Activated CD4-positive, alpha-beta T cell treated with anti-CD3 and anti-CD28 coated beads for 48 hours (primary cell): Measurements from ENCODE around the gene MN1.

Experiments
- DNase-seq: peaks from one replicate; pipeline ENCODE4 v3.0.0-alpha.2; 2020

Gene MN1

DNA sequence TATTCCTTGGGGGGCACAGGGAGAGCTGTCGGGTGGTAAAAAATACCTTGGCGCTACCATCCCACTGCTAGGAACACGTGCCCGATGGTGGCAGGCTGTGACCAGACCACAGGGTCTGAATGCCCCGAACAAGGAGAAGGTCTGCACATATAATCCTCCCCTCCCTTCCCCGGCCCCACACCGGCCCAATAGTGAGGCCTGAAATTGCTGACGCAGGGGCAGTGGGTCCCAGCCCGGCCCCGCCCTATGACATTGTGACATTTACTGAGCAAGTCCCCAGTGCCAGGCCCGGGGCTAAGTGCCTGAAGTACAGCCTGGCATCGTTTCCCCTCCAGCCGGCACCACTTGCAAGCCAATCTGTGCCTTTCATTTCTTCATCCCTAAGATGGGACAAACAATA lies 19.5 kb downstream of the MN1 start:
- DNase-seq = no peak

DNA sequence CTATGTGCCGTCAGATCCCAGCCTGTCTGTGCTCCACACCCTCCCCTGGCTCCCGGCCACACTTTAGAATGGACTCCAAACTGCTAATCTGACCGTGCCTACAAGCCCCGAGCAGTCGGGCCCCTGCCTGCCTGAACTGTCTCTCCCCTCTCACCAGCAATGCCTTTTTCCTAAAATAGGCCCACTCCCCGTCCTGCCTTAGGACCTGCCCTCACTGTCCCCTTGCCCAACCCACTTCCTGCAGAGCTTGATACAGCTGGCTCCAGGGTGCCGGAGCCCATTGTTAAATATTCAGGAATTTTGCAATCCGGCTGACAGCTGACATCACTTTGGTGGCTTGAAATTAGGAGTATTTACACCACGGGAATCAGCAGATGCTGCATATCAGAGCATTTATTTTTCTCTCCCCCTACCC lies 21.4 kb downstream of the MN1 start:
- DNase-seq = no peak

DNA sequence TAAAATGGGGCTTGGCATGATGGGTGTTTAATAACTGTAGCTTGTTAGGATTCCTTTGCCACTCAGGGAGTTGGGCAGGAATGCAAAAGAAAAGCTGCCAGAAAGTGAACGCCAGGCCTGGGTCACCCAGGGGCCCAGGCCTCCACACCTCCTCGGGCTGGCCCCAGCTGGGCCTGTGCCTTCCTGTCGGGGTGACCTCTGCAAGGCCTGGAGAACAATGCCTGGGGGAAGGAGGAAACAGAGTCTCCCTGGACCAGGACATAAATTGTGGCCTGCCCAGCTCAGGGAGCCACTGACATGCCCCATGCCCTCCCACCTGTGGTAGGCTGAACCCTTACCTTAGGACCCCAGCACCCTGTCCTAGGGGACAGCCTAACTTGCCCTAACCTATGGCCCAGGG lies 21.9 kb downstream of the MN1 start:
- DNase-seq = no peak

DNA sequence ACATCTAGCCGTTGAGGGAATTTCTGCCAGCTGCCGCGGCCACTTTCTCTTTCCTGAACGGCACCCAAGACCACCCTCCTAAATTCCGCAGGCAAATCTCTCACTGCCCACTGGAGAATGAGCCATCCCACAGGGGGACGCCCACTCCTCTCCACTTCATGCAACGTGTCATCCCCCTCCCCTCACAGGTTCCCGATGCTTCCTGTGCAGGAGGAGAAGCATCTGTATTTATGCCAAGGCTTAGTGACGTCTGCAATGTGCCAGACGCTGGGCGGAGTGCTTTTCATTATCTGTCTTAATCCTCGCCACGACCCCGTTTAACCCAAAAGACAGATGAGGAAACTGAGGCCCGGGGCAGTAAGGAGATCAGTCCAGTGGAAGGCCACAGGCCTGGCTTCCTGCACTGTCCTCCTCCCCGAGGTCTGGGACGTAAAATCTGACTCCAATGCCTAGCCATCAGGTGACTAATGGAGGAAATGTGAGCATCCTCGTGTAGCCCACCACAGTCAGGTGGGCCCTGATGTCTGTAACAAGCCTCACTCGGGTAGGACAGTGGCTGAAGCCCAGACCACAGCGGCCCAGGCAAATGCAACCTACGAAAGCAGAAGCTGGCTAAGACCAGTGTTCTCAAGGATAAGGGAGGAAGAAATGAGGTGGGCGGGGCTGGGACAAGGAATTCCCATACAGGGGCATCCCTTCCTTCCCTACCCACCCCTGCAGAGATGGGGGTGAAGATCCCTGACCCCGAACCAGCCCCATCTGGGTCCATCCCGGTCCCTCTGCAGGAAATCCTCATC lies 23.1 kb downstream of the MN1 start:
- DNase-seq = no peak

DNA sequence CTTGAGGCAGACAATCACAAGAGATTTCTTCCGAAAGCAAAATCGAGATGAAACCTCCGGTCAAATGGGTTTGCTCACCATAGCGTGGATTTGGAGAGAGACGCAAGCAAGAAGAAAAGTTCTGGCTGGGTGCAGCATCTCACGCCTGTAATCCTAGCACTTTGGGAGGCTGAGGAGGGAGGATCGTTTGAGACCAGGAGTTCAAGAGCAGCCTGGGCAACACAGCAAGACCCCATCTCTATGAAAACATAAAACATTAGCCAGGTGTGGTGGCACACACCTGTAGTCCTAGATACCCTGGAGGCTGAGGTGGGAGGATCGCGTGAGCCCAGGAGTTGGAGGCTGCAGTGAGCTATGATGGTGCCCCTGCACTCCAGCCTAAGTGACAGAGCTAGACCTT lies 24.4 kb downstream of the MN1 start:
- no peak for DNase-seq

DNA sequence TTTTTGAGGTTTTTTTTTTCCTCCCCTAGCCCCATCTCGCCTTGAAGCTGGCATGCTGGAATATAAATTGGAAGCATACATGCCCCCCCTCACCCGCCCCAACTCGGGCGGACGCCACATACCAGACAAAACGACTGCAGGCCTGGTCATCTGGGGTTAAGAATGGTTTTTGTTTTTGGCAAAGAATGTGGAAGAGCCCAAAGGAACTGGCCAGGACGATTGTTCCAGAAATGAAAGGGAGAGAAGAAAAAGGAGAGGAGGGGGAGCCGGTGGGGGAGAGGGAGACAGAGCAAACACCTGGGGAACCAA lies 25.0 kb downstream of the MN1 start:
- no peak for DNase-seq

DNA sequence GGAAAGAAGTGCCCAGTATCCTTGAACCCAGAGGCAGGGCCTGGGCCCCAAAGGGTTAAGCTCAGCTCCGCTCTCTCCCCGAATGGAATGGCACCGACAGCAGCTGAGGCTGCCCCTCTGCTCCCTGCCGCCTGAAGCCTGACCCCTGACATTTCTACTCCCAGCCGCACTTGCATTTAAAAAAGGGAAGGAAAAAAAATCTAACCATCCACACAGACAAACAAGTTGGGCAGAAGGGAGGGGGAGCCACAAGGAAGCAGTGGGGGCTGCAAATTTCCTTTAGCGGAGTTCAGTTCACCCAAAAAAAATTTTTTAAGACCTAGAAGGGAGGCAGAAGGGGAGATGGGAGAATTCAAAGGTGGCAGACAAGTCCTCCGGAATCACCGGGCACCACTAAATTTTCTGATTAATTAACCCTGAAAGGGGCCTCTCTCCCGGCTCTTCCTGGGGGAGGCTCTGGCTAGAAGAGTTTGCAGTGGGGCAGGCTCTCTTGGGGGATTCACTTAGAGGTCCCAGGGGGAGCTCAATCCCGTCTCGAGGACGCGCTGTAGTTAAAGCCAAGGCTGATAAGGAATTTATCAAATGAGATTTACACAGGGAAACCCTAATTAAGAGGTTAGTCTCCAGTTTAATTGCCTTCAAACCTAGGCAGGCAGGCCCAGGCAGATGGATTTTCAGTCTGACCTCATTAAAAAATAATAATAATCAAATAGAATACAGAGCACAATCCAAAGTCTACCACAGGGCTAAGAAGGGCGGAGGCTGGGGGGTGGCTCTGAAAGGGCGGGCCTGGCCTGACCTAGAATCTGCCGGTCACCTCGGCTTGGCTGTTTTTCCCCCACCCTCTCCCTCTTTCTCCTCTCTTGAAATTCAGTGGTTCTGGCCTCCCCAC lies 25.6 kb downstream of the MN1 start:
- no peak for DNase-seq

DNA sequence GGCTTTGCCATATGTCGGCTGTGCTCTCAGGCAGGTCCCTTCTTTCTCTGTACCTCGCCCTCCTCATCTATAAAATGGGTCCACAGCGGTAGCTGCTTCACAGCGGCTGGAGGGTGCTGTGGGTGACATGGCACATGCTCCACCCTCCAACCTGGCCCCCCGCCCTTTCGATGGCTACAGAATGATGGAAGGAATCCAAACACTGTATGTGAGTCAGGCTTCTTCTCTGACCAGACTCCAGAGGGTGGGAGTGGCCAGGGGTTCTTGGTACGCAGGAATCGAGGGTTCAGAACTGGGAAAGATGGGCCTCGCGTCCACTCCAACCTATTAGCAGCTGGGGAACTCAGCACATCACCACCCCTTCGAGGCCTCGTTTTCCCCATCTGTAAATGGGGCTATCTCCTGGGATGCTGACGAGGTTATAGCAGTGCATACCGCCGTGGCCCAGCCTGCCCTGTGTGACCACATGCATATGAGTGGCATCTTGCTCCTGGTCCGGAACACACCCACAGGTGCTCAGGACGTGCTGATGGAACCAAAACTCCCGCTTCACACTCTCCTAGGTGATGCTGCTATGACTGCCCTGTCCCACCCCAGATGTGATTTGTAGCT lies 26.4 kb downstream of the MN1 start:
- DNase-seq = no peak

DNA sequence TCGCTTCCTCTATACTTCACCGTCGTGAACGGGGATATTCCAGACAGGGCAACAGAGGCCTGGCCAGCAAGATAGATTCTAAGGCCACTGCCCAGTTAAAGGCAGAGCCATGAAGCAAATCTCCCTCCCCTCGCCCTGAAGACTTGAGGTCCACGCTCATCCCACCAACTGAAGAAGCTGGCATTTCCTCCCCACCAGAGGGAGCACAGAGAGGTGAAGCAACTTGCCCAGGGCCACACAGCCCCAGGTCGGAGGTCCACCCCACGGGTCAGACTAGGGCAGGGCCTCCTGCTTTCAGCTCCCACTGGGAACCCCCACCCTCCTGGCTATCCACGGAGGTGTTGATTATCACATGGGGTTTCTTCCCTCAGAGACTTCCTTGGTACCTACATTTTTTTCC lies 27.4 kb downstream of the MN1 start:
- no peak for DNase-seq

DNA sequence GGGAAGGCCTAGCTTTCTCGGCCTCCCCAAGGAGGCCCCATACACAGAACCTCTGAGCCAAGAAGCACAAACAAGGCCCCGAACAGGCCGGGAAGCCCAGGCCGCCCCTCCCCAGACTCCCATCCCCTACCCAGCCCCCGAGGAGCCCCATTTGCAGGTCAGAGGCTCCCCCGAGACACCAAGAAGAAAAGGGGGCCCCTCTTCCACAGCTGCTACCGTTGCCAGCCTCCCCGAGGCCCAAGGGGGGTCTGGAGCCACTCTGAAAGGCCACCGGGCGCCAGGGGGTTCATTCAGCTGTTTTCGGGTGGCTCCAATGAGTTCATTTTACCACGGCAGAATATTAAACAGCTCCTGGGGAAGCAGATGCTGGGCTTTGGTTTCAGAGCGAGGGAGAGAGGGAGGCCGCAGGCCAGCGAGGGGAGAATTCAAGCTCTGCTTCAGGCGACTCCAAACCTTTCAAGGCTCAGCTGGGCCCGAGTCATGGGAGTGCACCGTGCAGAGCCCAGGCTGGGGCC lies 28.5 kb downstream of the MN1 start:
- DNase-seq = no peak

DNA sequence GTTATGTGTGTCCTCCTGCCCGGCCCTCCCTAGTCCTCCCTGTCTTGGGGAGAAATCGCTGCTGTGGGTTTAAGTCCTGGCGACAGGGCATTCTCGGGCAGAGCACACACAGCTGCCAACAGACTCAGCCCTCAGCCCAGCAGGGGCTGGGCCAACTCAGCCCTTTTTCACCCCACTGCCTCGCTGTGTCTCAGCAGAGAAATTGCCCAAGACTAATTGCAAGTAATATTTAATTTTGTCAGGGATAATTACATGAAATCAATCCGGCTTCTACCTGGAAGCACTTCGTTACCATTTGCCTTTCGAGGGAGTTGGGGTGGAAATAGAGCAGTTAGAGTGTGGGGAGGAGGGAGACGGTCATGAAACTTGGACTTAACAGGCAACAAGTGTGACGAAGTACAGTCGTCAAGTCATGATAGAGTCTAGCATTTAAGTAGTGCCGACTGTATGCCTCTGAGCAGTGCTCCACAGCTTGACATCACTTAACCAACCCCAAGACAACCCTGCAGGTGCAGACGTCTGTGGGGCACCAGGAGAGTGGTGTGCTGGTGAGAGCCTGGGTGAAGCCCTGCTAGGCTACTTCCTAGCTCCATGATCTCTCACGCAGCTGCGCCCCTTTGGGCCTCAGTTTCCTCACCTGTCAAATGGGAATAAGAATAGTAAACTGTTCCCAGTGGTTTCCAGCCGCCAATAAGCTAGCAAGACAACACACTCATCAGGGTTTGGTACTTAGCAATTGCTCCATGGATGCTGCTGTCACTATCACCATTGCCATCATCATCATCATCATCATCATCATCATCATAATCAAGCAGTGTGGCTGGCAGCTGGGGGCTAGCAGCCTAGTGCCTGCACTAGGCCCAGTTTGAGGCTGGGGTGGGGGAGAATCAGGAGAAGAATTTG lies 29.2 kb downstream of the MN1 start:
- DNase-seq = no peak

DNA sequence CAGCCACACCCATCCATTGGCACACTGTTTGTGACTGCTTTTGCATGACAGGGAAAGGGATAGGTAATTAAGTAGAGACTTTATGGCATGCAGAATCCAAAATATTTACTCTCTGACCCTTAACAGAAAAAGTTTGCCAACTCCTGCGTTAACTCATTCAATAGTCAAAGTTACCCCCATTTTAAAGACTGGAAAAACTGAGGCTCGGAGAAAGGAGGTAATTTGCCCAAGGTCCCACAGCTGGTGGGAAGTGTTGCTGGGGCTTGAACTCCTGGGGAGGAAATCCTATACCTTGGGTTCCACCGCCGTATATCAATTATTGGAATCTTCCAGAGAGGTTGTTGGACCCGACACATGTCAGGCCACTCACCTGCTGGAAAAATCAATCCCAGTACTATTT lies 29.9 kb downstream of the MN1 start:
- DNase-seq = no peak

DNA sequence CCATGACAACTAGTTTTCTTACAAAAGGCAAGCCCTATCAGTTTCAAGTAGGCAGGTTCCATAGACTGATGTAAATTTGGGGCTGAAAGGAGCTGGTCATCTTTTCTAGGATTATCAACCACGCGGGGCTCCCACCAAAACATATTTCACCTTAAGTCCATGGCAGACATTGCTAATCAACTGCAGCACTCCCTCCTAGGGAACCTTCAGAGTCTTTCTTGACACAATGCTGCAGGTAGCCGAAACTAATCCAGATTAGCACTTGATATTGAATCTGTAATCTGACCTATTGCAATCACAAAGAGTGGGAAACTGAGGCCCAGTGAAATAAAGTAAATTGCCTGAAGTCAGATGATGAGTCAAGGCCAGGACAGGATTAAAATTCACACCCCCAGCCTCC lies 32.5 kb downstream of the MN1 start:
- no peak for DNase-seq

DNA sequence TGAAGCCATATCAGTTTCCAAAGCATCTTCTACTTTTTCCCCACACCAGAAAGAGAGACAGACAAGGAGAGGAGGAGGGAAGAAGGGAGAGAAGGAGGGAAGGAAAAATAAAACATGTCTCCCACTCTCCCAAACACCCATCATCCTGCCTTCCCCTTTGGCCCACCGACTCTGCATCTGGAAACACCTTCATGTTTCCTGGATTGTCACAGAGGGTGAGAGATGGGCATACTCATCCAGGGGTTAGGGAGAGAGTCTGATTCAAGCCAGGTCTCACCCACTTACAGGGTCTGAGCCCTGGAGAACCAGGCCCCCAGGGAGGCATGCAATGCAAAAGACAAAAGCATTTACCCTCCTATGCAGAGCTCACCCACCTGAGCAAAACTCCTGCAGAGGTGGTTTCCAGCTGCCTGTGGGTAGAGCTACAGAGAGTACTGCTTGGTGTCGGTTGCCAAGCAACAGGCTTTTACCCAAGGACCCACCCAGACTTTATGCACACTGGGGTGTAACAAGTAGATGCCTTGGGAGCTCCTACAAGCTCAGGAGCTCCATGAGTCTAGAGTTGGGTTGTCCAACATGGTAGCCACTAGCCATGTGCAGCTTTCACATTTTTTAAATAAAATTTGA lies 33.4 kb downstream of the MN1 start:
- DNase-seq = no peak

DNA sequence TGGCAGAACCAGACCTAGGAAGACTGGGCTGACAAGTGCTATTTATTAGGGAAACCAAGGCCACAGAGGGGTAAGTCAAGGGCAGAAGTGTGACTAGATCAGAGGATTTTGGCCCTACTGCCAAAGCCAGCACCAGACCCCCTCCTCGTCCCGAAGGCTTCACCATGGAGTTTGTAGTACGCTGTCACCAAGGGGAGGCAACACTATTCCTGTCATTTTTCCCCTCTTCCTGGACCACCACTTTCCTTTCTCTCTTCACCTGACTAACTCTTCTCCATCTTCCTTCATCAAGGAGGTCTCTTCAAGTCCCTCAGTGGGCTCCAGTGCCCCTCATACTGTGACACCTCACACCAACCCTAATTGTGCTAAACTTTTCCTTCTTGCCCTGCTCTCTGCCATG lies 34.9 kb downstream of the MN1 start:
- no peak for DNase-seq

DNA sequence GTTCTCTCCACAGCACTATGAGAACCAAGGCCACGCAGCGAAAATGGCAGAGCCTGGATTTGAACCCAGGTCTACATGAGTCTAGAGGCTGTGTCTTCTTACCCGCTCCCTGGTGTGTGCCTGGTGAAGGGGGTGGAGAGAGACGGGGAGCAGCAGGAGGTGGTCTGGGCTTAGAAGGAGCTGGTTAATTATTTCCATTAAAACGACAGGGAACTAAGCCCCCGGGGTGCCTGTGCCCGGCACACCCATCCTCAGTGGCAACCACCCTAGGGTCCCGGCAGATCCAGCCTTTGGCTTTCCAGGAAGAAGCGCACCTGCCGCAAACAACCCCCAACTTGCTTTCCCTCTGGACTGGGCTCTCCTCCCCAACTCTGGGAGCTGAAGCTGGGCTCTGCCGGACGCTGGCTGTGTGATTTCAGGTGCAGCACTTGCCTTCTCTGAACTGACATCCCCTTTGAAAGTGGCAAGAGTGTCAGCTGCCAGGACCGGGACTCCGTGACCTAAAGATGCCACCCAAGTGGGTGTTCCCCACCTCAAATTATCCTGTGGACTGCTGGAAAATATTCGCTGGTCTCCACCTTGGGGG lies 35.8 kb downstream of the MN1 start:
- no peak for DNase-seq

DNA sequence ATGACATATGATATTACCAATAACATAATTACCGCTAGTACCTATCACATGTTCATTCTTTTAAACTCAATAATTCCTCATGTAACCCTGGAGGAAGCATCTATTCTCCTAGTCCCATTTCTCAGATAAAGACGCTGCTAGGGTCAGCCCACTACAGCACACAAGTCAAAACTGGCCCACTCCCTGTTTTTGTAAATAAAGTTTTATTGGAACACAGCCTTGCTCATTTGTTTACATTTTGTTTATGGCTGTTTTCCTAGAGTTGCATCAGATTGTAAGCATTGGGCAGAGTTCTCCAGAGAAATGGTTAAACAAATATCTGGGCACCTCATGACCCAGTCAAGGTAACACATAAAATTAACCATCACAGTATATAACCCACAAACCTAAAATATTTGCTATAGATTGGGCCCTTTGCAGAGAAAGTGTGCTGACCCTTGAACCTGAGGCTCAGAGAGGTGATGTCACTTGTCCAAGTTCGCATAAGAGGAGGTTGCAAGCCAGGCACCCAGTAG lies 36.8 kb downstream of the MN1 start:
- DNase-seq = no peak

DNA sequence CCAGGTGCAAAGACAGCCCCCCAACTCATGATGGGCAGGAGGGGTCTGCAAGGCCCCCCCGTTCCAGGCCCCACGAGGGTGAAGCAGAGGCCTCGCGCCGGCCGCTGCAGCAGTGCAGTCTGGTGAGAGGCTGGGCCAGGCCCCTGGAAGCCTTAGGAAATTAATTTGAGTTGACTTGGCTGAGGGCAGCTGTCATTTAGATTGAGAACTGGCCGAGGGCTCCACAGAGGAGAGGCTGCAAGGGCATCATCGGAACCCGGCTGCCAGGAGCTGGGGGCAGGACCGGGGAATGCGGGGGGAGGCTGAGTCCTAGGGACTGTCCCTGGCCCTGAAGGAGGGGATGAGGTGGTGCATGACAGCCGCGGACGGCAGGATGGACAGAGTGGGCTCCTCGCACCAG lies 39.9 kb downstream of the MN1 start:
- no peak for DNase-seq

DNA sequence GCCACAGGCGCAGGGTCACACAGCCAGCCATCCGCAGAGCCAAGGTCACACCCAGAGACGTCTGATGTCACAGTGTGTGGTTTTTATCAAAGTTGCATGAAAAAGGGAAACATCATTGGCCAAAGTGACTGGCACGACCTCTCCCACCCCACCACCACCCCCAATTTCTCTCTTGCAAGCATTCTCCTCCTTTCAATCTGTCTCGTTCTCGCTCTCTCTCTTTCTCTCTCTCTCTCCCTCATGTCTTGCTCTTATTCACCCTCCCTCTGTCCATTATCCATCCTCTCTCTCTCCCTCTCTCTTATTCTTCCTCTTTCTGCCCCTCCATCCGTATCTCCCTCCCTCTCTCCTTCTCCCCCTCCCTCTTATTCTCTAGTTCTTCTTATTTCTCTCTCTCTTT lies 40.6 kb downstream of the MN1 start:
- DNase-seq = no peak

DNA sequence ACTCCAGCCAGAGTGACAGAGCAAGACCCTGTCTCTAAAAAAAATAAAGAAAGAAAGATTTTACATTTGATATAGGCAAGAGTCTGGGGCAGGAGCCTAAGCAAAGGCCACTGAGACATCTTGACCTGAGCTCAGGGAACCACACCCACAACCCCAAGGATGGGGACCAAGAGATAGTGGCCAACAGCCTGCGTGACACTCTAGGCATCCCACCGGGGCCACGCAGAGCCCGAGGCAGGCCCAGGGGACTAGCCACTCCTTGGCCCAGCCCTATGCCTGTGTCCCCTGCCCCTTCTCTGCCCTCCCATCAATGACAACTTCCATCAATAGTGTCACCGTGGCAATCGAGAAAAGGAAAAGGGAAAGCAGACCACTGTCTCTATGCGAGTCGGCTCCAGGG lies 41.1 kb downstream of the MN1 start:
- DNase-seq = no peak

DNA sequence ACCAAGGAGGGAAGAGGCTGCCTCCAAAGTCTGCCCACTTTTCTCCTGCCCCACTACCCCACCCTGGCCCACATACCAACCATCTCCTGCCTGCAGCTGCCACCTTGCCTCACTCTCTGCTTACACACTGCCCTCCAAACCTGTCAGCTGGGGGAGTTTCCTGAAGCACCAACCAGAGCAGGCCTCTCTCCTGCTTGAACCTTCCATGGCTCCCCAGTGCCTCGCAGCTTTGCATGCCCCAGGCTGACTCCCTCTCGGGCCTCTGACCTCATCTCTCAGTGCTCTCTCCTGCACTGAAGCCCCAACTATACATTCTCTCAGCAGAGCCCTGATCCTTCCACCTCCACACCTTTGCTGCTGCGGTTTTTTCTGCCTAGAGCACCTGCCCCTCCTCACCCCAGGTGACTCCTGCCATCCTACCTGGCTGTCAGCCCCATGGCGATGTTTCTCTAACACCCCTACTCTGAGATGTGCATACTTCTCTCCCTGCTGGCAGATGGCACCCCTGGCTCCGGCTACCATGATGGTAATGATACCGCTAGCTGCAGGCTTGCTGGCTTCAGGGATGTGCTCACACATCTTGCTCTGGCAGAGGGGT lies 43.5 kb downstream of the MN1 start:
- DNase-seq = no peak
